Esophagus muscularis mucosa (tissue), 4 donors: ENCODE data around the gene MADD. TPM values are rescaled to one million over a fixed set of nuclear protein-coding genes. Genes with fewer than 3 reads are reported as not detected.

Experiments
- DNase-seq: peaks from one replicate; pipeline ENCODE4 v3.0.0-alpha.2; 2017; ENCODE audit errors: extremely low spot score
- H3K27ac ChIP-seq, 4 donors: fragments of 200-600 bp; sonication (generic); replicated peaks in 1 of 4; 1 replicate in 3 of 4; 2 replicates in 1 of 4; pipeline ENCODE4 v1.5.1; 2016 to 2019; ENCODE audit warnings: mild to moderate bottlenecking in 1 of 4
- H3K27me3 ChIP-seq, 4 donors: fragments of 200-600 bp; sonication (generic); one replicate each; pipeline versions ENCODE4 v1.5.1 to v1.6.0; 2016 to 2019
- H3K36me3 ChIP-seq, 4 donors: fragments of 200-600 bp; sonication (generic); one replicate each; pipeline ENCODE4 v1.5.1; 2016 to 2019
- H3K4me1 ChIP-seq, 4 donors: fragments of 200-600 bp; sonication (generic); one replicate each; pipeline ENCODE4 v1.5.1; 2016 to 2019
- H3K4me3 ChIP-seq, 4 donors: fragments of 200-600 bp; sonication (generic); 1 replicate in 2 of 4; 2 replicates in 2 of 4; pipeline ENCODE4 v1.5.1; 2016 to 2019; ENCODE audit warnings: mild to moderate bottlenecking in 4 of 4, moderate library complexity in 1 of 4
- H3K9me3 ChIP-seq, 4 donors: fragments of 200-600 bp; sonication (generic); 1 replicate in 3 of 4; 2 replicates in 1 of 4; pipeline ENCODE4 v1.5.1; 2016 to 2019
- EP300 ChIP-seq: sonication (generic); formaldehyde crosslinking; IDR thresholded peaks from one replicate; pipeline ENCODE4 v1.6.1; 2017; ENCODE audit warnings: antibody characterized with exemption
- POLR2A ChIP-seq: fragments of 450-650 bp; IDR thresholded peaks from one replicate; pipeline ENCODE4 v1.6.1; 2017; ENCODE audit warnings: antibody characterized with exemption, moderate library complexity, mild to moderate bottlenecking, low read depth
- POLR2AphosphoS5 ChIP-seq, 2 donors: sonication (generic); formaldehyde crosslinking; IDR thresholded peaks; one replicate each; pipeline ENCODE4 v1.6.1; 2017; ENCODE audit warnings: antibody characterized with exemption in 2 of 2
- WGBS: methylation state at CpG from one replicate; pipeline ENCODE4 v1.1.5; 2018; 5-methylcytosine and 5-hydroxymethylcytosine counted together
- intact Hi-C: fragments of 100-400 bp; cut with DNase I; formaldehyde crosslinking; loops from one replicate; pipeline ENCODE4 v1.15.1; 2023
- total RNA-seq, 4 donors: library from RNA; depleted of rRNA; stranded (reverse); fragments of >200 nt; gene quantifications; one replicate each; pipeline versions ENCODE4 v1.1.0 to v1.2.1, GENCODE V29; 2016
- TF ChIP-seq, protein P1 (sequence below), 3 experiments: fragments of 200-600 bp in 2 of 3; fragments of 450-650 bp in 1 of 3; sonication (generic) in 2 of 3; IDR thresholded peaks; one replicate each; pipeline ENCODE4 v1.5.1; 2017 to 2019; ENCODE audit warnings: antibody characterized with exemption in 3 of 3, mild to moderate bottlenecking in 2 of 3, moderate library complexity in 1 of 3

The MADD gene
- total RNA-seq, 4 donors from 2014 or later: 27.8 to 35.4 (median 32.7) TPM

GRCh38 chr11:47347137-47347536, 77.2 kb downstream of the MADD start:
- Histone ChIP-seq H3K27ac (no peak overlapping the region), H3K9me3 (no peaks in the 10 kb centered on the region), H3K4me1 (peaks cover 0 to 4% (median 0%) of the 10 kb centered on the region in 4 donors), H3K4me3 (no peak overlapping the region), H3K36me3 (peaks cover 0 to 88% (median 0%) of the 10 kb centered on the region in 4 donors), H3K27me3 (no peaks in the 10 kb centered on the region)
- no peak for DNase-seq
- 80% methylated on average over 5 of the region's 5 CpGs for WGBS
- intact Hi-C loops: no loop called here
- TF ChIP-seq, protein P1, sequence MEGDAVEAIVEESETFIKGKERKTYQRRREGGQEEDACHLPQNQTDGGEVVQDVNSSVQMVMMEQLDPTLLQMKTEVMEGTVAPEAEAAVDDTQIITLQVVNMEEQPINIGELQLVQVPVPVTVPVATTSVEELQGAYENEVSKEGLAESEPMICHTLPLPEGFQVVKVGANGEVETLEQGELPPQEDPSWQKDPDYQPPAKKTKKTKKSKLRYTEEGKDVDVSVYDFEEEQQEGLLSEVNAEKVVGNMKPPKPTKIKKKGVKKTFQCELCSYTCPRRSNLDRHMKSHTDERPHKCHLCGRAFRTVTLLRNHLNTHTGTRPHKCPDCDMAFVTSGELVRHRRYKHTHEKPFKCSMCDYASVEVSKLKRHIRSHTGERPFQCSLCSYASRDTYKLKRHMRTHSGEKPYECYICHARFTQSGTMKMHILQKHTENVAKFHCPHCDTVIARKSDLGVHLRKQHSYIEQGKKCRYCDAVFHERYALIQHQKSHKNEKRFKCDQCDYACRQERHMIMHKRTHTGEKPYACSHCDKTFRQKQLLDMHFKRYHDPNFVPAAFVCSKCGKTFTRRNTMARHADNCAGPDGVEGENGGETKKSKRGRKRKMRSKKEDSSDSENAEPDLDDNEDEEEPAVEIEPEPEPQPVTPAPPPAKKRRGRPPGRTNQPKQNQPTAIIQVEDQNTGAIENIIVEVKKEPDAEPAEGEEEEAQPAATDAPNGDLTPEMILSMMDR (IDR thresholded peaks at IDR 0.05): no peak
- TF ChIP-seq EP300: no peak

DNA sequence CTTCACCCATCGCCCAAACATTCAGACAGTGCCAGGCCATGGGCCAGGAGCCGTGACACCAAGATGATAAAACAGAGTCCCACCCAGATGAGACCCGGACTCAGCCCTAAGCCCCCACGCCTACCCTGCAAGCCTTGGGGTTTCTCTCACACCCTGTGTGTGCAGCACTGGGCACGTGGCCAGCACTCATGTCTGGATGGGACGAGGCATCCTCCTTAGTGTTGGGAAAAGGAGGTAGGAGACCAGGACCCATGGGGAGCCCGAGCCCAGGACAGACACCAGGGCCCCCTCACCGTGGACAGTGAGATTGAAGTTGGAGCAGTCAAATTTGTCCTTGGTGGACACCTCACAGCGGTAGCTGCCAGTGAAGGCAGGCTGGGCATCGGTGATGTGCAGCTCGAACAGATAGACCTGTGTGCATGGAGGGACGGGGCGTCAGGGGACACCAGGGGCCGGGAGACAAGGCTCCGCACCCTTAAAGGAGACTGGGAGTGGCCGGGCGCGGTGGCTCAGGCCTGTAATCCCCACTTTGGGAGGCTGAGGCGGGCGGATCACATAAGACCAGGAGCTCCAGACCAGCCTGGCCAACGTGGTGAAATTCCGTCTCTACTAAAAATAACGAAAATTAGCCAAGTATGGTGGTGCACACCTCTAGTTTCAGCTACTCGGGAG, 78.3 kb downstream of the MADD start:
- intact Hi-C loops: no loop called here
- WGBS: 89% methylated on average over 22 of the region's 24 CpGs
- no peaks in the 10 kb centered on the region for H3K9me3 ChIP-seq
- H3K4me1 ChIP-seq: peaks cover 0 to 4% (median 0%) of the 10 kb centered on the region in 4 donors
- no peak for TF ChIP-seq POLR2AphosphoS5 (IDR thresholded peaks at IDR 0.05)
- TF ChIP-seq, protein P1 (IDR thresholded peaks at IDR 0.05): no peak
- no peak for TF ChIP-seq EP300
- TF ChIP-seq POLR2A: no peak
- no peak overlapping the region for H3K27ac ChIP-seq
- peaks cover 0 to 77% (median 0%) of the 10 kb centered on the region in 4 donors for H3K36me3 ChIP-seq
- H3K27me3 ChIP-seq: no peaks in the 10 kb centered on the region
- no peak overlapping the region for H3K4me3 ChIP-seq
- no peak for DNase-seq

- 72% methylated on average over 6 of the region's 8 CpGs for WGBS
- DNase-seq: no peak
- Histone ChIP-seq H3K9me3 (no peaks in the 10 kb centered on the region), H3K27ac (no peak overlapping the region), H3K4me3 (no peak overlapping the region), H3K4me1 (peaks cover 0 to 4% (median 0%) of the 10 kb centered on the region in 4 donors), H3K27me3 (no peaks in the 10 kb centered on the region), H3K36me3 (peaks cover 0 to 71% (median 0%) of the 10 kb centered on the region in 4 donors)
- TF ChIP-seq POLR2A: no peak
- TF ChIP-seq, protein P1 (IDR thresholded peaks at IDR 0.05): no peak
- no peak for TF ChIP-seq EP300
- no peak for TF ChIP-seq POLR2AphosphoS5 (IDR thresholded peaks at IDR 0.05)
- intact Hi-C loops: no loop called here
Observed at GRCh38 chr11:47348859-47349258, 78.9 kb downstream of the MADD start.

DNA sequence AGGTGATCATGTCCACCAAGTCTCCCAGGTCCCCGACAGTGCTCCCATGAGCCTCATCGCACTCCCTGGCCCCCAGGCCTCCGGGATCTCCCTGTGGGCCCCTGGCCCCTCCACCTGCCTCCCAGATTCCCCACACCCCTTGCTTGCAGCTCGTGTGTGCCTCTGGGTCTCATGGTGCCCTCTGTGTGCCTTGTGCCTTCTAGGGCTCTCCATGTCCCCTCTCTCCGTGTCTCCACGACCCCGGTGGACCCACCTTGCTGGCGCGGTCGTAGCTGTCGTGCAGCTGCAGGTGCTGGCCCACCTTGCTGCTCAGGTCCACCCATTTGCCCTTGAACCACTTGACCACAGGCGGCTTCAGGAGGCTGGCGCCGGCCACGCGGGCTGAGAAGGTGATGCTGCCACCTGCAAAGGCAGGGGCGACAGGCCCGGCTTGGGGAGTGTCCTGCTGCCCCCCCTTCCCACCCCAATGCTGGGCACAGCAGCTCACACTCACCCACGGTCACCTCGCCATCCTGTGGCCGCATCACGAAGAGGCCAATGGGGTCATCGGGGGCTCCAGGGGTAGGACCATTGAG, 79.7 kb downstream of the MADD start:
- Histone ChIP-seq H3K27me3 (no peaks in the 10 kb centered on the region), H3K9me3 (no peaks in the 10 kb centered on the region), H3K4me3 (no peak overlapping the region), H3K27ac (no peak overlapping the region), H3K36me3 (peaks cover 0 to 64% (median 0%) of the 10 kb centered on the region in 4 donors), H3K4me1 (peaks cover 2 to 6% (median 3%) of the 10 kb centered on the region in 4 donors)
- TF ChIP-seq EP300: no peak
- no peak for TF ChIP-seq POLR2AphosphoS5 (IDR thresholded peaks at IDR 0.05)
- TF ChIP-seq POLR2A: no peak
- TF ChIP-seq, protein P1 (IDR thresholded peaks at IDR 0.05): no peak
- intact Hi-C loops: loop anchor here (10.0 kb wide), 2 partner anchors 75 to 465 kb away; partner anchors contain the start of gene MADD
- DNase-seq: no peak
- WGBS: 91% methylated on average over 19 of the region's 23 CpGs
